H1 (cell line): Measurements from ENCODE around the gene MPP4.

Experiments used
- ATF2 ChIP-seq: IDR thresholded peaks from 2 replicates; pipeline ENCODE4 v1.6.1; 2012; ENCODE audit warnings: low read length, inconsistent platforms
- CTCF ChIP-seq, 3 experiments: IDR thresholded peaks; 1 replicate in 2 of 3; 2 replicates in 1 of 3; pipeline versions ENCODE4 v1.5.1 to v1.6.1; 2011; ENCODE audit warnings: low read length in 3 of 3, mild to moderate bottlenecking in 3 of 3, inconsistent platforms in 2 of 3, low read depth in 1 of 3, moderate library complexity in 1 of 3; ENCODE audit not compliant: insufficient read depth in 1 of 3; ENCODE audit errors: control extremely low read depth in 1 of 3
- EGR1 ChIP-seq: IDR thresholded peaks from 2 replicates; pipeline ENCODE4 v1.6.1; 2011; ENCODE audit warnings: low read depth, low read length, borderline replicate concordance
- EZH2 ChIP-seq: fragments of 200-600 bp; sonication (generic); IDR thresholded peaks from 2 replicates; pipeline ENCODE4 v1.7.1; 2012; ENCODE audit warnings: low read depth, mild to moderate bottlenecking, moderate library complexity, low read length, inconsistent platforms; ENCODE audit not compliant: severe bottlenecking
- GTF2F1 ChIP-seq: IDR thresholded peaks from 2 replicates; pipeline ENCODE4 v1.6.1; 2012; ENCODE audit warnings: low read depth, low read length, improper control_type of control experiment, borderline replicate concordance
- HDAC2 ChIP-seq, 2 experiments: fragments of 300-600 bp in 1 of 2; sonication (generic) in 1 of 2; IDR thresholded peaks; 2 replicates each; pipeline ENCODE4 v1.6.1; 2011 to 2012; ENCODE audit warnings: low read depth in 2 of 2, low read length in 2 of 2, mild to moderate bottlenecking in 2 of 2, moderate library complexity in 2 of 2, borderline replicate concordance in 1 of 2, inconsistent platforms in 1 of 2
- POLR2A ChIP-seq, 2 experiments: IDR thresholded peaks; 1 replicate in 1 of 2; 2 replicates in 1 of 2; pipeline ENCODE4 v1.6.1; 2011; ENCODE audit warnings: low read depth in 2 of 2, low read length in 2 of 2, mild to moderate bottlenecking in 2 of 2; ENCODE audit errors: control extremely low read depth in 1 of 2
- POLR2AphosphoS5 ChIP-seq: IDR thresholded peaks from 2 replicates; pipeline ENCODE4 v1.6.1; 2011; ENCODE audit warnings: low read depth, low read length

GRCh38 chr2:201600906-201601305, 97.5 kb downstream of the MPP4 start:
- TF ChIP-seq POLR2AphosphoS5 (no peak), EZH2 (no peak), EGR1 (no peak), CTCF (IDR thresholded peaks at IDR 0.05; ENCODE audit: control extremely low read depth in 1 of 3, insufficient read depth in 1 of 3, low read depth in 1 of 3, low read length in 3 of 3) (no peak), HDAC2 (IDR thresholded peaks at IDR 0.05; ENCODE audit: borderline replicate concordance in 1 of 2, low read depth in 2 of 2, low read length in 2 of 2) (no peak), GTF2F1 (no peak), POLR2A (IDR thresholded peaks at IDR 0.05; ENCODE audit: control extremely low read depth in 1 of 2, low read depth in 2 of 2, low read length in 2 of 2) (no peak), ATF2 (no peak)
